ENCODE results near the gene ZC3H10.

ZC3H10 gene

DNA sequence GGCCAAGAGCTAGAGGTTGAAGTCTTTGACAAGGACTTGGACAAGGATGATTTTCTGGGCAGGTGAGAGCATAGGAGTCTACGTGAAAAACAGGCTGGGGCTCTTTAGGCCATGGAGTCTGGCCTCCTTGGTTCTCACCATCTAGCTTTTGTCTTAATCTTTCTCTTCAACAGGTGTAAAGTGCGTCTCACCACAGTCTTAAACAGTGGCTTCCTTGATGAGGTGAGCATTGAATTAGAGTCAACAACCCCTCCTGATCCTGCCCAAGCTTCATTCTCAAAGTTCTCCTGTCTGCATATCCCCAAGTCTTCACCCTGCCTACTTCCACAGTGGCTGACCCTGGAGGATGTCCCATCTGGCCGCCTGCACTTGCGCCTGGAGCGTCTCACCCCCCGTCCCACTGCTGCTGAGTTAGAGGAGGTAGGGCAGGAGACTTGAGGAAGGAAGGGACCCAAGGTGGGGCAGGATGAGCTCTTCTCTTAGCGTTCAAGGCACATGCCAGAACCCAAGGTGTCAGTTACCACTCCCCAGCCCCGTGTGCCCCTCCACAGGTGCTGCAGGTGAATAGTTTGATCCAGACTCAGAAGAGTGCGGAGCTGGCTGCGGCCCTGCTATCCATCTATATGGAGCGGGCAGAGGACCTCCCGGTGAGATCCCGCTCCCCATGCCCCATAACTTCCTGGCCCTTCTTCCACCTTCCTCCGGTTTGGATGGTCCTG, 19.9 kb downstream of the ZC3H10 start:
- no peak for TF ChIP-seq EP300 (IDR thresholded peaks at IDR 0.05; ENCODE audit: borderline replicate concordance)
- no peak for TF ChIP-seq CREB1 (IDR thresholded peaks at IDR 0.05; ENCODE audit: low read depth)

DNA sequence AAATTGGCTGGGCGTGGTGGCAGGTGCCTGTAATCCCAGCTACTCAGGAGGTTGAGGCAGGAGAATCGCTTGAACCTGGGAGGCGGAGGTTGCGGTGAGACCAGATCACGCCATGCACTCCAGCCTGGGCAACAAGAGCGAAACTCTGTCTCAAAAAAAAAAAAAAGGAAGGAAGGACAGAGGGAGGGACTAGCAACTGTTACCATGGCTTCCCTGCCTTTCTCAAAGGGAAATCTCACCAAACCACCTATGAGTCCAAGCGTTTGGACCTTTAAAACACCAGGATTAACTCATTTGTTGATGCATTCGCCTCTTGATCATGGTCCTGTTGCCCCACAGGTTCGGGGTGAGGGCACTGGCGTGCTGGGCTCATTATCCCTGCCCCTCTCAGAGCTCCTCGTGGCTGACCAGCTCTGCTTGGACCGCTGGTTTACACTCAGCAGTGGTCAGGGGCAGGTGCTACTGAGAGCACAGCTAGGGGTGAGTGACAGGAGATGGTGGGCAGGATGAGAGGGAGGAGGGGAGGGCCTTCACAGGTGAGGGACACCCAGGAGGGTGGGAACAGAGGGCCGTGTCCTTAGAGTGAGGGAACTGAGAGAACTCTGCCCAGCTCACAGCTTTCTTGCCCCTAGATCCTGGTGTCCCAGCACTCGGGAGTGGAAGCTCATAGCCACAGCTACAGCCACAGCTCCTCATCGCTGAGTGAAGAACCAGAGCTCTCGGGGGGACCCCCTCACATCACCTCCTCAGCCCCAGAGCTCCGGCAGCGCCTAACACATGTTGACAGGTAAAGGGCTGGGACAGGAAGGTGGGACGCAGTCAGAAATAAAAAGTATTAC, 24.1 kb downstream of the ZC3H10 start:
- TF ChIP-seq REST (IDR thresholded peaks at IDR 0.05; ENCODE audit: low read depth) = no peak
- TF ChIP-seq EGR1 (IDR thresholded peaks at IDR 0.05) = no peak
- no peak for TF ChIP-seq TEAD4 (IDR thresholded peaks at IDR 0.05)
- no peak for TF ChIP-seq USF1 (IDR thresholded peaks at IDR 0.05)
- TF ChIP-seq, protein P1, sequence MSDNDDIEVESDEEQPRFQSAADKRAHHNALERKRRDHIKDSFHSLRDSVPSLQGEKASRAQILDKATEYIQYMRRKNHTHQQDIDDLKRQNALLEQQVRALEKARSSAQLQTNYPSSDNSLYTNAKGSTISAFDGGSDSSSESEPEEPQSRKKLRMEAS (IDR thresholded peaks at IDR 0.05) = no peak
- no peak for TF ChIP-seq TCF12 (IDR thresholded peaks at IDR 0.05; ENCODE audit: low read depth)
- no peak for TF ChIP-seq FOXM1 (IDR thresholded peaks at IDR 0.05; ENCODE audit: borderline replicate concordance, low read depth)

GRCh38 chr12:56143217-56143616, 25.2 kb downstream of the ZC3H10 start:
- TF ChIP-seq, protein P1 (IDR thresholded peaks at IDR 0.05) = no peak
- TF ChIP-seq USF1 (IDR thresholded peaks at IDR 0.05) = no peak

DNA sequence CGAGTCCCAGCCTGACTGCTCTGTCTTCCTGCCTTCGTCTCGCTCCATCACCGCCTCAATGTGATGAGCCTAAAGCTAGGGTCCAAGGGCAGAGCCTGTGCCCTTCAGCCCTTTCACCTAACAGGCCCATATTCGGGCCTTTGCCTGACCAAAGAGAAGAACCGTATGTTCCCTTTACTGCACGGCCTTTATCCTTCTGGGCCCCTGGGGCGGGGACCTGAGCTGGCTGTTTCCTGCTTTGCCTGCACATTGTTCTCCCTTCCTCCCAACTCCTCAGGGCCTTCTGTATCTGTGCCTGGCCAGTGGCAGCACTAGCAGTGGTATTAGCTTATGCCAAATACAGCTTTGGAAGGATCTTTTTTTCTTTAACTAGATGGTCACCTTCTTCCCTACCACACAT, 25.8 kb downstream of the ZC3H10 start:
- TF ChIP-seq RAD21 (IDR thresholded peaks at IDR 0.05; ENCODE audit: low read depth) (no peak), NFIC (IDR thresholded peaks at IDR 0.05) (no peak)

DNA sequence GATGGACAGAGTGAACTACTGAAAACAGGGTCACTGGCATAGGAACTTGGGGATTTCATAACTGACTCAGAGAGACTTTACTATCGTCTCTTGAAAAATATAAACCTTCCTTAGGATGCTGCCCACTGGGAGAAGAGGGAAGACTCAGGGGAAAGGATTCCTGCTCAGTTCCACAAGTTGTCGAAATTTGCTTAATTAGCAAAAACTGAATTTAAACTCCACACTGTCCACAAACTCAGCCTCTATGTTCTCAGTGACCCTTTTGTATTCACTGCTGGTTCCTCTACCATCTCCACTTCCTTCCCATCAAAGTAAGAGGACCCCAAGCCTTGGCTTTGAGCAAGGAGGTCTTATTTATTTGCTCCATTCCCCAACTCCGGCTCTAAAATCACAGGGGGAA, 27.2 kb downstream of the ZC3H10 start:
- TF ChIP-seq NFIC (IDR thresholded peaks at IDR 0.05) (no peak), YY1 (IDR thresholded peaks at IDR 0.05; ENCODE audit: low read depth) (no peak), EGR1 (IDR thresholded peaks at IDR 0.05) (no peak), TCF12 (IDR thresholded peaks at IDR 0.05; ENCODE audit: low read depth) (no peak), REST (IDR thresholded peaks at IDR 0.05; ENCODE audit: low read depth) (no peak), FOXM1 (IDR thresholded peaks at IDR 0.05; ENCODE audit: borderline replicate concordance, low read depth) (no peak), TEAD4 (IDR thresholded peaks at IDR 0.05) (no peak)
- TF ChIP-seq, protein P1 (IDR thresholded peaks at IDR 0.05) = no peak

- no peak for TF ChIP-seq YY1 (IDR thresholded peaks at IDR 0.05; ENCODE audit: low read depth)
- no peak for TF ChIP-seq EP300 (IDR thresholded peaks at IDR 0.05; ENCODE audit: borderline replicate concordance)
- TF ChIP-seq TCF12 (IDR thresholded peaks at IDR 0.05; ENCODE audit: low read depth) = no peak
- no peak for TF ChIP-seq FOXM1 (IDR thresholded peaks at IDR 0.05; ENCODE audit: borderline replicate concordance, low read depth)
- TF ChIP-seq RAD21 (IDR thresholded peaks at IDR 0.05; ENCODE audit: low read depth) = no peak
- TF ChIP-seq REST (IDR thresholded peaks at IDR 0.05; ENCODE audit: low read depth) = no peak
- no peak for TF ChIP-seq CEBPB (IDR thresholded peaks at IDR 0.05)
Measured at GRCh38 chr12:56146492-56147460, 28.7 kb downstream of the ZC3H10 start.
